ENCODE data around the gene PCDHGB3. TPM values are rescaled to one million over a fixed set of nuclear protein-coding genes. Genes with fewer than 3 reads are reported as not detected.

Gene PCDHGB3
- total and polyA plus RNA-seq, 9 of the 15 experiments (the other 6 are each of a cell fraction or from before 2014, with no cell fraction given) = 0.05 to 0.19 (median 0.11) TPM; not detected in 2

GRCh38 chr5:141366016-141366896, 3.8 kb upstream of the PCDHGB3 start:
- ChIA-PET POLR2A (no interaction called here), CTCF (ENCODE audit: low intra/inter-chr PET ratio) (no interaction called here)
- no peak overlapping the region for H3K4me2 ChIP-seq (ENCODE audit: insufficient read depth, low read length)
- 0 out of 4 replicates have a peak overlapping the region, but pooled peaks of 1 of the 2 experiments have one; percentile 20 for H3K9ac ChIP-seq (ENCODE audit: insufficient read depth in 1 of 2, low read depth in 2 of 2, low read length in 2 of 2)
- ATAC-seq = no peak
- intact Hi-C loops (cut with micrococcal nuclease) (no loop called here), in situ Hi-C loops (cut with MboI) (no loop called here)
- H2AFZ ChIP-seq (ENCODE audit: low read depth, low read length) = no peak overlapping the region
- H4K20me1 ChIP-seq (replicated peaks; ENCODE audit: control insufficient read depth, insufficient read depth, low read length) = no peaks in the 10 kb centered on the region
- no peaks in the 10 kb centered on the region for H3K9me3 ChIP-seq (replicated peaks; ENCODE audit: control insufficient read depth, insufficient read depth, low read depth, low read length)
- WGBS (ENCODE audit: insufficient coverage, low coverage, missing lambda C conversion rate) = 5% methylated on average over 40 of the region's 46 CpGs
- H3K9me1 ChIP-seq (ENCODE audit: control insufficient read depth, insufficient read depth, low read length) = no peaks in the 10 kb centered on the region
- TF ChIP-seq ZNF75A (CRISPR knock-in tag; IDR thresholded peaks at IDR 0.05) (0 out of 2 replicates have a peak, but pooled peaks have one; percentile 64), ZNF41 (CRISPR knock-in tag; conservative IDR thresholded peaks at IDR 0.05) (no peak)
- no peak overlapping the region for H3K4me3 ChIP-seq
- no peaks in the 10 kb centered on the region for H3K79me2 ChIP-seq (ENCODE audit: control insufficient read depth, insufficient read depth, low read length)
- no peak for FAIRE-seq
- H3K27me3 ChIP-seq (ENCODE audit: control insufficient read depth in 2 of 2, insufficient read depth in 2 of 2, low read length in 2 of 2) = peaks cover 16 to 41% of the 10 kb centered on the region in 2 experiments
- H3K36me3 ChIP-seq (ENCODE audit: control insufficient read depth, insufficient read depth, low read length) = no peaks in the 10 kb centered on the region
- H3K27ac ChIP-seq (ENCODE audit: extremely low read depth, low read depth, low read length) = no peak overlapping the region
- no TSS peak for BruUV-seq (replicated peaks)
- peaks cover 0 to 12% of the 10 kb centered on the region in 2 experiments; a peak in 1 of 5 replicates for H3K4me1 ChIP-seq (replicated peaks in 1 of 2; ENCODE audit: control insufficient read depth in 2 of 2, insufficient read depth in 2 of 2, low read length in 2 of 2)
- no peak for DNase-seq (ENCODE audit: extremely low read depth in 1 of 4, low spot score in 3 of 4)

Measured in K562 (cell line).